GM18951 (cell line): ENCODE data around the gene SCRT2.
A peak's percentile ranks its signal among the peaks of the same experiment; 100 is the strongest.

ENCODE experiments used
- POLR2A ChIP-seq: IDR thresholded peaks from 4 replicates; pipeline ENCODE4 v1.6.1; 2011; ENCODE audit warnings: mild to moderate bottlenecking; ENCODE audit not compliant: insufficient read length, insufficient read depth; ENCODE audit errors: extremely low read depth
- in situ Hi-C: fragments of 300-500 bp; cut with MboI; formaldehyde crosslinking; loops from one replicate; pipeline ENCODE4 v1.12.0; 2022; ENCODE audit warnings: low sequenced_read_pairs, mixed read lengths, inconsistent platforms; ENCODE audit not compliant: unreplicated experiment

SCRT2 gene

DNA sequence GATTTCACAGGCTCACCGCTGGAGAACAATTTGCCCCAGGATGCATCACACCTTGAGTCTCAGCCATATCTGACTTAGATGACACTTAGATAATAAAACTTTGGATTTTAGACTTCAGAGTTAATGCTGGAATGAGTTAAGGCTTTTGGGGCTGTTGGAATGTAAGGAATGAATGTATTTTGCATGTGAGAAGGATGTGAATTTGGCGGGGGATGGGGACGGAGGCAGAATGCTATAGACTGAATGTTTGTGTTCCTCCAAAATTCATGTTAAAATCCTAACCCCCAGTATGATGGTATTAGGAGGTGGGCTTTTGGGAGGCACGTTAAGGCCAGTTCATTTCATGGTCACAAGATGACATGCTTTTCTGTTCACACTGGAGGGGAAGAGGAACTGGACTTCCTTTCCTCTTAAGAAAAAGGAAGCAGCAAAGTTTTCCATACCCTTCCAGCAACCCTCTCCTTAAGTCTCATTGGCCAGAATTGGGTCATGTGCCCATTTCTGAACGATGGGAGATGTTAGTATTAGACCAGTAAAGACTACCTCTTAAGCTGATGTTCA, 16.8 kb downstream of the SCRT2 start:
- in situ Hi-C loops, result no loop called here
- TF ChIP-seq POLR2A, result no peak

DNA sequence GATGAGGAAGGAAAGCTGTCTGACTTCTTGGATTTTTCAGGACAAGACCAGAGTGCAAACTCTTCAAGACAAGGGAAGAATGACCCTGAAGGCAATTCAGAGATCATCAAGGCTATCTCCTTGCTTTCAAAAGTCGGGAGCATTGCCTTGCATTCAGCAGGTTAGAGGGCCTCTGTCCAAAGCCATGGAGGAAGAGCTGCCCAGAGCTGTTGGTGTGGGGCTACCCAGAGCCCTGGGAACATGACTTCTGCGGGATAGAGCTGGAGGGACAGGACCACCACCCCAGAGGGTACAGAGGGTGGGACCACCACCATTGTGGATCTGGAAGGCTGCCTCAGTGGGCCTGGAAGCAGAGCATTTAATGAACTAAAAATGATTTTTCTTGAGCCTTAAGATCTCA, 17.4 kb downstream of the SCRT2 start:
- TF ChIP-seq POLR2A, result no peak

DNA sequence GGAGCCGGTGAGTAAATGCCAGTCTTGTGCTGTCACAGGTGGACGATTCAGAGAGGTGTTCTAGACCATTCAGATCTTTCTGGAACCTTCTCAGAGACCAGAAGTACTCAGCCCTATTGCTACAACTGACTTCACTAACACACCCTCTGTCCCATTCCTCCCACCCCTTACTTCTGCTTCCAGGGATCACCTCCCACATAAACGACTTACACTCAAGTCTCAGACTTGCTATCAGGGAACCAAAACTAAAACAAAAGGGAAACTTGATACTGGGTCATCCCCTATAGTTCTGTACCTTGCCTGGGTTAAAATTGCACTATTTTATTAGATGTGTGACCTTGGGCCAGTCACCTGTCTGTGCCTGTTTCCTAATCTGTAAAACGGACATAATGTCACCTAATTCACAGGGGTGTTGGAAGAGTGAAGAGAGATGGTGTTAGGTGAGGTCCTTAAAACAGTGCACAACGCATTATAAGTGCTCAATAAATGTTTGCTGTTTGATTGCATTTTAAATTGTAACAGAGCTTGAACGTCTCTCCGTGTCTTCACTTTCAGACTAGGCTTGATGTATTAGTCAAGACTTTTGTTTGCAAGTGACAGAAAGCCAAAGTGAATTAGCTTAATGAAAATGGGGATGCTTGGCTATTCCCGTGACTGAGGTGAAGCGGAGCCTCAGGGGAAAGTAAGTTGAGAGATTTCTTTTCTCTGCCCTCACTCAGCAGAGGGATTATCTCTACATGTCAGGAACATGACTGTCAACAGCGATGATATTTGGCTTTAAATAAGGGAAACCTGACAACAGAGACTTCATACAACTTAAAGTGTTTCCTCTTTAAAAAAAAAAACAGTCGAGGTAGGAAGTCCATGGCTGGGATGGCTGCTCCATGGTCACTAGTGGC, 19.6 kb downstream of the SCRT2 start:
- no peak for TF ChIP-seq POLR2A
- in situ Hi-C loops, result no loop called here

More for the DNA sequence above, 17.4 kb downstream of the SCRT2 start:
- in situ Hi-C loops, result no loop called here

DNA sequence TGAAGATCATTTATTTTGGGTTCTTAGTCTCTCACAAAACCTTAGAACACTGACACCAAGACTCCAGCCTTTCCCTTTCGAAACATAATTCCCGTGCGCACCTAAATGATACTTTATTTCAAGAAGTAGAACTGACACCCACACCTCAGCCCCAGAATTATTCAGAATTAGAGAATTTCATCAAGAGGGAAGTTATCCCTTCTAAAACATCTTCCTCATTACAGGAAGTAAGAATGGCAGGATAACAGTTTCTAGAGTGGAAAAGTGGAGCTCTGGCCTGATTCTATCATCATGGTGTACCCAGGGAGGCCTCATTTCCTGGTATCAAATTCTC, 21.2 kb downstream of the SCRT2 start:
- TF ChIP-seq POLR2A, result no peak
- in situ Hi-C loops, result loop anchor here (5.0 kb wide), 1 partner anchor 92 kb away; no protein-coding TSS in a partner anchor

DNA sequence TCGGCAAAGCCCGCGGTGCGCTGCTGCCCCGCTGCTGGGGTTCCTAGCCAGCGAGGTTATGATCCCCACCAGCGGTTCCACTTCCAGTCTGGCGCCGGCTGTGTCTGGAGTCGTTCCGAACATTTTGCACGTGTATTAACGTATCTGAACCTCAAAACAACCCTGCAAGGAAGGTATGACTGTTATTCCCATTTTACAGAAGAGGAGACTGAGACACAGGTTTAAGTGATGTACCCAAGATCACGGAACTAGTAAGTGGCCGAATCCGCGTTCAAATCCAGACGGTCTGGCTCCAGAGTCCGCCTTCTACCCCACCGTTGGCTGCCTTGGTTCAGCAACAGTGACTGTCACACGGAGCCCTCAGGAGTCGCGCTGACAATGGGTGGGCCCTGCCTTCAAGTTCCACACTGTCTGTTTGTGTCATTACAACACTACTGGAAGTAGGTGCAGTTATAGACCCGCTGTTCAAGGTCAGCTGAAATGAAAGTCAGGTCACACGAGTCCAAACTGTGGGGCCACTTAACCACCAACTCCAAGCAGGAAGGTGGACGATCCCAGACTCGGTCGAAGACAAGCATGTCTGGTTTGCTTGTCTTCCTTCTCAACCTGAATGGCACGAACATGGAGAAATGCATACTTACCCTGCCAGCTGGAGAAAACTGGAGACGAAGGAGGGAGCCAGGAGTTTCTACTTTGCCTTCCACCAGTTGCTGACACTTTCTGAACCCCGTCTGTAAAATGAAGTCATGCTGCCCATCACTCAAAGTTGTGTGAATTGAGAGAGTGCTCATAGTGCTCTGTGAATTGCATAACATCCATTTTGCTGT, 21.8 kb downstream of the SCRT2 start:
- TF ChIP-seq POLR2A, result no peak
- in situ Hi-C loops, result loop anchor here (5.0 kb wide), 1 partner anchor 92 kb away; no protein-coding TSS in a partner anchor

DNA sequence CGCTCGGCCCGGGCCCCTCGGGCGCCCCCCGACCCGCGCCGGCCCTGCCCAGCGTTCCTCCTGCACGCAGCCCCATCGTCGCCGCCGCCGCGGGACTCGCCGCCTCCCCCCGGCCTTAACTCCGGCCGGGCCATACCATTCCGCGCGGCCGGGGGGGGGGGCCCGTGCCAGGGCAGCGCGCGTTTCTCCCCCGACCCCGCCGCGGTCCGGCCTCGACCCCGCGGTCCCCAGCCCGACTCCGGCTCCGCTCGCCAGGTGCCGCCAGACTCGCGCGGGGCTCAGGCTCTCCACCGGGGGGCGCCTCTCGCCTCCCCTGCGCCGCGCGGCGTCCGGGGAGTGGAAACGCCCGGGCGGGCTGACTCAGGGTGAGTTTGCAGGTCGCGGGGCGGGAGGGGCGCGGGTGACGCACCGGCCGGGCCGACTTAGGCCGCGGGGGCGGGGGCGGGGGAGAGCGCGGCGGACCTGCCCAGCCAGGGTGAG, 22.5 kb downstream of the SCRT2 start, which contains the start of gene SRXN1:
SRXN1 (minus strand) TSS at position 91 of the 480 bp plus-strand sequence; CDS start at position 76, 15 bp downstream.
- peak; percentile 81 for TF ChIP-seq POLR2A
- in situ Hi-C loops, result loop anchor here (5.0 kb wide), 1 partner anchor 91 kb away; no protein-coding TSS in a partner anchor

DNA sequence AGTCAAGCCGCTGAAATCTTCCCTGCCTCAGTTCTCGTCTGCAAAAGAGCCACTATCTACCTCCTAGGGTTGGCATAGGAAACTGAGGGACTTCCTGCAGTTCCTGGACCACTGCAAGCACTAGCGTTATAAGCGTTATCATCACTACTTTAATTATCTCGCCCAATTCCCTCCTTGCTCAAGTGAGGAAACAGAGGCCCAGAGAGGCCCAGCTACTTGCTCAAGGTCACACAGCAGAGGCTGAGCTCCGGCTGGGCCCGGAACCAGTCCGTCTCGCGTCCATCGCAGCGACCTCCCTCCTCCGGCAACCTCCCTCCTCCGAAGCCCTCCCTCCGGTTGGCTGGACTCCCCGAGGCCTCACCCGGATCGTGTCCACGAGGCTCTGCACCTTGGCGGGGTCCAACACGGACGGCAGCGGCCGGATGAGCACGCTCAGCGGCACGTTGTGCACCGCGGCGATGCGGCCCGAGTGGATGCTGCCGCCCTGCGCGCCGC, 22.9 kb downstream of the SCRT2 start:
- in situ Hi-C loops, result loop anchor here (5.0 kb wide), 1 partner anchor 90 kb away; no protein-coding TSS in a partner anchor
- no peak for TF ChIP-seq POLR2A

DNA sequence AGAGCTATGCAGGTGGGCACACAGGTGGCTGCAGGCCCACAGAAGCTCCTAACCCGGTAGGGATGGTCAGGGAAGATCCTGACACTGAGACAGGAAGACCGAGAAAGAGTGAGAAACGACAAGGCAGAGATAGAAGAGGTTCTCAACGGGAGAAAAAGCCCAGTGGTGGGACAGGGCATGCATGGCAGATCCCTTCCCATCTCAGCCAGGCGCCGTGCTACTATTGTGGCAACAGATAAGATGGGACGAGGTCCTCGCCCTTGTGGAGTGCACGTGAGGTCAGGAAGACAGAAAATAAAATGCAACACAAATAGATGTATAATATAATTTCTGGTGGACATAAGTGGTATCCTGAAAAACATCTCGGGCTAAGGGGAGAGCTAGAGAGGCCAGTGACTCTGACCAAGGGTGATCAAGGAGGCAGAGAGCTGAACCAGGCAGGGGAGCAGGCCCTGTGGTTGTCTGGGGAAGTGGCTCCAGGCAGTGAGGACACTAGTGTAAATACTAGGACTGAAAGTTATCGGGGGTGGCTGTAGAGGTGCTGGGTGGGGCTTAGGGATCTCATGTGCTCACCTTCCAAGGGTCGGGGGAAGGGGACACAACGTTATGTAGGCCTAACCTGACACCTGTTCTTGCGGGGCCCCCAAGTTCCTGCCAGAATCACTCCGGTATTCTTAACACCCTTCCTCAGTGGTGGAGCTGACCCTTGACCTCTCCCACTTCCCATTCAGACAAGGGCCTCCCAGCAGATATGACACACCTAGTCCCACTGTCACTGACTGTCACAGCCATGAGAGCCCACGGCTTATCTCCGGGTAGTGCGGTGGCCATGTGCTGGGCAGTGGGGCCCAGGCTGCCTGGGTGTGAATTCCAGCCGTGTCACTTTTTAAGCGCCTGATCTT, 23.6 kb downstream of the SCRT2 start:
- no peak for TF ChIP-seq POLR2A
- in situ Hi-C loops, result loop anchor here (5.0 kb wide), 1 partner anchor 90 kb away; no protein-coding TSS in a partner anchor

DNA sequence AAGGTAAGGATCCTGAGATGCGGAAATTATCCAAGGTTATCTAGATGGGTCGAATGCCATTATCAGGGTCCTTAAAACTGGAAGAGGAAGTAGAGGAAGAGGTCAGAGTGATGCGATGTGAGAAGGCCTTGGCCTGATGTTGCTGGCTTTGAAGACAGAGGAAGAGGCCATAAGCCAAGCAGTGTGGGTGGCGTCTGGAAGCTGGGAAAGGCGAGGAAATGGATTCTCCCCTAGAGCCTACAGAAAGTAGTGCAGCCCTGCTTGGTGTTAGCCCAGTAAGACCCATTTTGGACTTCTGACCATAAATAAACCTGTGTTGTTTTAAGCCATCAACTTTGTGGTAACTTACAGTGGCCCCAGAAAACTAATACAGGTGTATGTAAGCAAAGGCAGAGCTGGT, 24.6 kb downstream of the SCRT2 start:
- no peak for TF ChIP-seq POLR2A
- in situ Hi-C loops, result loop anchor here (5.0 kb wide), 1 partner anchor 89 kb away; no protein-coding TSS in a partner anchor

DNA sequence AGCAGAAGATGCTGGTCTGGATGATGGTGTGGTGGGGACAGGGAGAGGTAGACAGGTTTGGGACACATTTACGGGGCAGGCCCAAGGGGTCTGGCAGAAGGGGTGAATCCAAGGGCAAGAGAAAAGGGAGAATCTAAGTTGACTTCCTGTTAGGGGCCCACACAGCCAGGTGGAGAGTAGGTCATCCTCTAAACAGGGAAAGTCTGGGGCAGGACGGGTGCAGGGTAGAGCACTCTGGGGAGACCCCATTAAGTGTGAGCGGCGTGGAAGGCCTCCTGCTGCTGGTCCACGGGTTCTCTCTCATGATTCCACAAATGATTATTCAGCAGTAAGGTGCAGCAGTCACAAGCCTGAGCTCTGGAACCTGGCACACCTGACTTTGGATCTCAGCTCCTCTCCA, 25.3 kb downstream of the SCRT2 start:
- in situ Hi-C loops, result loop anchor here (5.0 kb wide), 1 partner anchor 88 kb away; no protein-coding TSS in a partner anchor
- TF ChIP-seq POLR2A, result no peak

DNA sequence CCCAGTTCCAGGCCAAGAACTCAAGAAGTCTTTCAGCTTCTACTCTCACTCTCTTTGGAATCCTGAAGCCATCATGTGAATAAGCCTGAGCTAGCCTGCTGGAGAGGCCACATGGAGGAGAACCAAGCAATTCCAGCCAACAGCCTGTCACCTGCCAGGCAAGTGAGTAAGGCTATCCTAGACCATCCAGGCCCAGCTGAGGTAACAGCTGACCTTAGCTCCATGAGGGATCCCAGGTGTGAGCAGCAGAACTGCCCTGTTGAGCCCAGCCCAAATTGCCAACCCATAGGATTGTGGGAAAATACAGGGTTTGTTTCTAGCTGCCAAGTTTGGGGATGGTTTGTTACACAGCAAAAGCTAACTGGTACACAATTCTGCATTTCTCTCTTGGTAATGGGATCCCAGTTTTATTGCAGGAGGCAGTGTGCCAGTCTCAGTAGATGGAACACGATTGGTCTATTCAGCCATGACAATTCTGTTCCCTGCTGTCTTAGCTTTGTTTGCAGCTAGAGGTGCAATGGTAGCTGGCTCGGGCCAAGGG, 28.1 kb downstream of the SCRT2 start:
- in situ Hi-C loops, result loop anchor here (5.0 kb wide), 1 partner anchor 295 kb away; no protein-coding TSS in a partner anchor
- TF ChIP-seq POLR2A, result no peak
